T-helper 2 cell (primary cell): ENCODE measurements around the gene PLPP2.
"Not testable (repeated sequence)": the region's sequence is repeated elsewhere in the genome, so short reads cannot be mapped to it uniquely, and the experiment has no call there.

ENCODE experiments used
- DNase-seq, 5 experiments: peaks; one replicate each; pipeline versions ENCODE4 v3.0.0 to v3.0.0-alpha.2; 2012 to 2022

Gene PLPP2

GRCh38 chr19:262125-262524 lies 29.1 kb downstream of the PLPP2 start:
- no peak for DNase-seq

GRCh38 chr19:256804-257203 lies 34.4 kb downstream of the PLPP2 start:
- not testable (repeated sequence) for DNase-seq

- not testable (repeated sequence) for DNase-seq
Measured at GRCh38 chr19:252421-253186, 38.6 kb downstream of the PLPP2 start.

- peak in 2 of 5 experiments; percentile 14 to 22 for DNase-seq
Measured at GRCh38 chr19:246551-246950, 44.7 kb downstream of the PLPP2 start.

- DNase-seq = not testable (repeated sequence)
Measured at GRCh38 chr19:245900-246299, 45.3 kb downstream of the PLPP2 start.

- no peak for DNase-seq
Measured at GRCh38 chr19:245457-245856, 45.7 kb downstream of the PLPP2 start.
